H1 (cell line): Measurements from ENCODE around the gene ONECUT3. TPM values are rescaled to one million over a fixed set of nuclear protein-coding genes. Genes with fewer than 3 reads are reported as not detected.

Experiments
- CTCF ChIA-PET: fragments of 300-600 bp; sonication (Branson Sonifier 250); formaldehyde crosslinking; loops from one replicate; lab custom pipeline; 2021; ENCODE audit not compliant: partially characterized antibody; lab: Charles Lee
- POLR2A ChIA-PET: fragments of 300-600 bp; sonication (Branson Sonifier 250); formaldehyde crosslinking; loops from one replicate; lab custom pipeline; 2021; ENCODE audit warnings: inconsistent platforms; ENCODE audit not compliant: partially characterized antibody; lab: Charles Lee
- DNase-seq, 2 experiments: peaks; one replicate each; pipeline versions ENCODE4 v3.0.0 to v3.0.0-alpha.2; 2010 to 2022; ENCODE audit warnings: low spot score in 2 of 2, low read depth in 1 of 2, mixed read lengths in 1 of 2
- FAIRE-seq: peaks from 2 replicates; lab custom pipeline; 2011; peaks lifted over from hg19 to GRCh38; lab: Jason Lieb, UNC
- H2AFZ ChIP-seq: 2 replicates; pipeline ENCODE4 v1.8.1; 2012; ENCODE audit warnings: low read length, inconsistent platforms
- H2AK5ac ChIP-seq: 2 replicates; pipeline ENCODE4 v1.6.1; 2013; ENCODE audit warnings: low read depth, low read length
- H2BK120ac ChIP-seq: replicated peaks from 2 replicates; pipeline ENCODE3; 2013; ENCODE audit warnings: low read depth, low read length, inconsistent platforms
- H2BK12ac ChIP-seq: 2 replicates; pipeline ENCODE4 v1.6.1; 2013; ENCODE audit warnings: low read depth, low read length
- H2BK15ac ChIP-seq: 2 replicates; pipeline ENCODE4 v1.6.1; 2013; ENCODE audit warnings: low read length
- H2BK20ac ChIP-seq: 2 replicates; pipeline ENCODE4 v1.6.1; 2013; ENCODE audit warnings: low read length
- H2BK5ac ChIP-seq: 2 replicates; pipeline ENCODE4 v1.6.1; 2013; ENCODE audit warnings: low read depth, low read length
- H3K14ac ChIP-seq: 2 replicates; pipeline ENCODE4 v1.6.1; 2013; ENCODE audit warnings: inconsistent platforms; ENCODE audit not compliant: insufficient read length
- H3K18ac ChIP-seq: 2 replicates; pipeline ENCODE4 v1.6.1; 2013; ENCODE audit warnings: low read length; ENCODE audit errors: extremely low read depth
- H3K23ac ChIP-seq: 2 replicates; pipeline ENCODE4 v1.6.1; 2013; ENCODE audit warnings: inconsistent platforms; ENCODE audit not compliant: insufficient read length
- H3K23me2 ChIP-seq: 2 replicates; pipeline ENCODE4 v1.6.1; 2013; ENCODE audit warnings: low read depth, low read length
- H3K27ac ChIP-seq: 2 replicates; pipeline ENCODE4 v1.6.1; 2011; ENCODE audit warnings: low read depth, low read length, inconsistent platforms
- H3K27me3 ChIP-seq, 4 experiments: replicated peaks in 1 of 4; 1 replicate in 1 of 4; 2 replicates in 3 of 4; pipeline versions ENCODE4 v1.6.1 to v1.8.1; 2011 to 2013; ENCODE audit warnings: low read length in 3 of 4, mild to moderate bottlenecking in 3 of 4, inconsistent platforms in 2 of 4, mixed read lengths in 2 of 4, moderate library complexity in 1 of 4; ENCODE audit not compliant: control insufficient read depth in 3 of 4, insufficient read depth in 3 of 4; ENCODE audit errors: extremely low read depth in 1 of 4
- H3K36me3 ChIP-seq, 4 experiments: 2 replicates each; pipeline versions ENCODE4 v1.6.1 to v1.8.1; 2011 to 2013; ENCODE audit warnings: mild to moderate bottlenecking in 4 of 4, low read length in 3 of 4, moderate library complexity in 2 of 4, control low read depth in 1 of 4, inconsistent platforms in 1 of 4; ENCODE audit not compliant: insufficient read depth in 4 of 4, control insufficient read depth in 2 of 4
- H3K4ac ChIP-seq: replicated peaks from 2 replicates; pipeline ENCODE3; 2013; ENCODE audit warnings: low read length, low read depth, mixed read lengths, inconsistent platforms; ENCODE audit not compliant: insufficient read length
- H3K4me1 ChIP-seq, 4 experiments: replicated peaks in 1 of 4; 1 replicate in 1 of 4; 2 replicates in 3 of 4; pipeline versions ENCODE4 v1.6.1 to v1.8.1; 2011 to 2013; ENCODE audit warnings: low read length in 3 of 4, inconsistent platforms in 2 of 4, mixed read lengths in 1 of 4; ENCODE audit not compliant: insufficient read depth in 4 of 4, control insufficient read depth in 3 of 4
- H3K4me2 ChIP-seq, 2 experiments: 2 replicates each; pipeline versions ENCODE4 v1.6.1 to v1.8.1; 2011 to 2013; ENCODE audit warnings: low read depth in 2 of 2, low read length in 2 of 2, control low read depth in 1 of 2, inconsistent platforms in 1 of 2, mild to moderate bottlenecking in 1 of 2; ENCODE audit not compliant: insufficient read depth in 1 of 2
- H3K4me3 ChIP-seq, 4 experiments: fragments of 200-600, 300-600 bp in 1 of 4; sonication (generic), shearing (Covaris generic), sonication (Bioruptor Twin) in 1 of 4; 2 replicates each; pipeline versions ENCODE4 v1.5.1 to v1.8.1; 2011 to 2016; ENCODE audit warnings: low read length in 4 of 4, low read depth in 3 of 4, control low read depth in 2 of 4, inconsistent platforms in 2 of 4, mild to moderate bottlenecking in 2 of 4, mixed read lengths in 1 of 4, moderate library complexity in 1 of 4; ENCODE audit not compliant: insufficient read depth in 2 of 4; ENCODE audit errors: extremely low read depth in 1 of 4
- H3K56ac ChIP-seq: replicated peaks from 2 replicates; pipeline ENCODE3; 2013; ENCODE audit warnings: low read depth, mild to moderate bottlenecking, mixed read lengths, low read length, inconsistent platforms; ENCODE audit not compliant: insufficient read length
- H3K79me1 ChIP-seq: 2 replicates; pipeline ENCODE4 v1.6.1; 2013; ENCODE audit warnings: low read depth, low read length, control low read depth
- H3K79me2 ChIP-seq, 2 experiments: 2 replicates each; pipeline versions ENCODE4 v1.6.1 to v1.8.1; 2012 to 2013; ENCODE audit warnings: low read length in 2 of 2, mild to moderate bottlenecking in 2 of 2, inconsistent platforms in 1 of 2; ENCODE audit not compliant: insufficient read depth in 2 of 2, control insufficient read depth in 1 of 2
- H3K9ac ChIP-seq, 4 experiments: replicated peaks in 1 of 4; 1 replicate in 1 of 4; 2 replicates in 3 of 4; pipeline versions ENCODE4 v1.6.1 to v1.8.1; 2011 to 2013; ENCODE audit warnings: low read depth in 3 of 4, low read length in 3 of 4, control low read depth in 2 of 4, mild to moderate bottlenecking in 2 of 4, moderate library complexity in 2 of 4, inconsistent platforms in 1 of 4; ENCODE audit errors: extremely low read depth in 1 of 4
- H3K9me3 ChIP-seq, 2 experiments: 2 replicates each; pipeline versions ENCODE4 v1.6.1 to v1.8.1; 2012 to 2013; ENCODE audit warnings: mild to moderate bottlenecking in 2 of 2, moderate library complexity in 2 of 2, control low read depth in 1 of 2, inconsistent platforms in 1 of 2, low read depth in 1 of 2, low read length in 1 of 2, mixed read lengths in 1 of 2; ENCODE audit not compliant: insufficient read depth in 2 of 2
- H4K20me1 ChIP-seq, 2 experiments: replicated peaks in 1 of 2; 2 replicates each; pipeline versions ENCODE3 to v1.8.1; 2011 to 2013; ENCODE audit warnings: inconsistent platforms in 2 of 2, low read length in 2 of 2, mild to moderate bottlenecking in 1 of 2; ENCODE audit not compliant: insufficient read depth in 2 of 2, control insufficient read depth in 1 of 2
- H4K5ac ChIP-seq: 2 replicates; pipeline ENCODE4 v1.6.1; 2013; ENCODE audit warnings: low read length, low read depth, mixed read lengths, inconsistent platforms; ENCODE audit not compliant: insufficient read length
- H4K8ac ChIP-seq: 2 replicates; pipeline ENCODE4 v1.8.0; 2013; ENCODE audit warnings: mild to moderate bottlenecking, moderate library complexity, low read length, inconsistent platforms; ENCODE audit not compliant: insufficient read depth; ENCODE audit errors: extremely low read depth
- H4K91ac ChIP-seq: replicated peaks from 2 replicates; pipeline ENCODE3; 2013; ENCODE audit warnings: low read length, mixed read lengths, inconsistent platforms; ENCODE audit not compliant: insufficient read length
- RAD21 ChIP-seq, 2 experiments: IDR thresholded peaks in 1 of 2; conservative IDR thresholded peaks in 1 of 2; 2 replicates each; pipeline ENCODE4 v1.6.1; 2011; ENCODE audit warnings: low read depth in 2 of 2, low read length in 2 of 2, improper control_type of control experiment in 1 of 2, inconsistent platforms in 1 of 2, mild to moderate bottlenecking in 1 of 2, moderate library complexity in 1 of 2
- WGBS, 2 experiments: shearing (Covaris generic) in 1 of 2; methylation state at CpG; one replicate each; pipeline versions ENCODE4 v1.1.6 to v1.1.7; 2013 to 2015; ENCODE audit warnings: low lambda C conversion rate in 2 of 2, mixed read lengths in 2 of 2, inconsistent platforms in 1 of 2, low coverage in 1 of 2, missing lambda C conversion rate in 1 of 2; ENCODE audit not compliant: insufficient replicate concordance in 2 of 2, insufficient coverage in 1 of 2, insufficient read length in 1 of 2; ENCODE audit errors: extremely low coverage in 1 of 2, missing lambda C conversion rate in 1 of 2; 5-methylcytosine and 5-hydroxymethylcytosine counted together
- polyA plus RNA-seq, 7 experiments: library from polyadenylated mRNA; depleted of rRNA in 3 of 7; stranded (reverse) in 5 of 7; unstranded in 2 of 7; fragments of >200 nt in 5 of 7; fragments of 200-250 nt in 2 of 7; gene quantifications; 1 replicate in 5 of 7; 2 replicates in 1 of 7; 4 replicates in 1 of 7; pipeline versions ENCODE4 v1.2.1 to v1.2.3, GENCODE V29; 2011 to 2013; ENCODE audit warnings: missing spikeins in 2 of 7, mixed read lengths in 2 of 7
- total RNA-seq: library from RNA; stranded (reverse); fragmentation: NEBNext Ultra II Directional; extraction: Animal tissue kit (Norgen Biotek cat#: 25700); gene quantifications from 2 replicates; pipeline ENCODE4 v1.2.1, GENCODE V29; 2021
- TF ChIP-seq, protein P1 (sequence below), 3 experiments: IDR thresholded peaks; 1 replicate in 2 of 3; 2 replicates in 1 of 3; pipeline versions ENCODE4 v1.5.1 to v1.6.1; 2011; ENCODE audit warnings: low read length in 3 of 3, mild to moderate bottlenecking in 3 of 3, inconsistent platforms in 2 of 3, low read depth in 1 of 3, moderate library complexity in 1 of 3; ENCODE audit not compliant: insufficient read depth in 1 of 3; ENCODE audit errors: control extremely low read depth in 1 of 3

The ONECUT3 gene
- total and polyA plus RNA-seq, 2 of the 8 experiments (the other 6 are each of a cell fraction or from before 2014, with no cell fraction given): not detected

DNA sequence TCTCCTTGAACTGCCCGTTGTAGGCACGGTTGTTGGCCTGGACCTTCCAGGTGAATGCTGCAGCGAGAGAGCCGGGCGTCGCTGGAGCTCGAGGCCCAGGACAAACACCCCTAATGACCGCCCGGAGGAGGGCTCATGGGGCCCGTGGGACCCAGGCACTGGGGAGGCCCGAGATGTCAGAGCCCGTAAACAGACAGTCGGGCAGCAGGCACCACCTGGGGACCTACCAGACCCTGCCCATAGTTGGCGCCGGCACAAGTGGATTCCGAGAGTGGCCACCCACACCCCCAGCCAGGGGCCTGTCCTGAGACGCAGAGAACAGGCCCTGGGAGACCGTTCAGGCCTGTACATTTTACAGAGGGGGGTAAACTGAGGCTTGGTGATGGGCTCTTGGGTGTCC is 56.4 kb downstream of the ONECUT3 start:
- no peak overlapping the region for H3K56ac ChIP-seq
- peaks cover 2% of the 10 kb centered on the region for H3K23me2 ChIP-seq
- DNase-seq (no peak), FAIRE-seq (no peak)
- H3K79me2 ChIP-seq: no peaks in the 10 kb centered on the region
- H3K79me1 ChIP-seq: no peaks in the 10 kb centered on the region; the same call in 1 of the 2 replicates
- H4K8ac ChIP-seq: no peak overlapping the region
- no peak overlapping the region for H3K9ac ChIP-seq
- no peak overlapping the region for H3K27ac ChIP-seq
- CTCF ChIA-PET: interaction anchor here (0.7 to 6.2 kb wide), 6 partner anchors 9 to 43 kb away, joined by 3 to 73 read pairs (median 3); no protein-coding TSS in a partner anchor
- H3K23ac ChIP-seq: no peak overlapping the region
- H4K5ac ChIP-seq: no peak overlapping the region
- no peak overlapping the region for H2BK15ac ChIP-seq
- H3K9me3 ChIP-seq: no peaks in the 10 kb centered on the region
- H2AK5ac ChIP-seq: no peak overlapping the region
- peaks cover 0 to 3% (median 0%) of the 10 kb centered on the region in 4 experiments; a peak in 3 of 7 replicates for H3K27me3 ChIP-seq
- no peak overlapping the region for H2AFZ ChIP-seq
- no peak overlapping the region for H2BK5ac ChIP-seq
- POLR2A ChIA-PET: interaction anchor here (0.5 kb wide), 1 partner anchor 11 kb away, joined by 3 read pairs; no protein-coding TSS in a partner anchor
- no peak overlapping the region for H2BK20ac ChIP-seq
- H3K18ac ChIP-seq: no peak overlapping the region
- H3K4me1 ChIP-seq: peaks cover 0 to 2% (median 0%) of the 10 kb centered on the region in 4 experiments; a peak in 3 of 7 replicates
- no peak overlapping the region for H3K14ac ChIP-seq
- no peak; a peak in 1 of 4 replicates for TF ChIP-seq RAD21 (IDR thresholded peaks at IDR 0.05 in 1 of 2, conservative IDR thresholded peaks at IDR 0.05 in 1 of 2; ENCODE audit: low read depth in 2 of 2, low read length in 2 of 2)
- TF ChIP-seq, protein P1, sequence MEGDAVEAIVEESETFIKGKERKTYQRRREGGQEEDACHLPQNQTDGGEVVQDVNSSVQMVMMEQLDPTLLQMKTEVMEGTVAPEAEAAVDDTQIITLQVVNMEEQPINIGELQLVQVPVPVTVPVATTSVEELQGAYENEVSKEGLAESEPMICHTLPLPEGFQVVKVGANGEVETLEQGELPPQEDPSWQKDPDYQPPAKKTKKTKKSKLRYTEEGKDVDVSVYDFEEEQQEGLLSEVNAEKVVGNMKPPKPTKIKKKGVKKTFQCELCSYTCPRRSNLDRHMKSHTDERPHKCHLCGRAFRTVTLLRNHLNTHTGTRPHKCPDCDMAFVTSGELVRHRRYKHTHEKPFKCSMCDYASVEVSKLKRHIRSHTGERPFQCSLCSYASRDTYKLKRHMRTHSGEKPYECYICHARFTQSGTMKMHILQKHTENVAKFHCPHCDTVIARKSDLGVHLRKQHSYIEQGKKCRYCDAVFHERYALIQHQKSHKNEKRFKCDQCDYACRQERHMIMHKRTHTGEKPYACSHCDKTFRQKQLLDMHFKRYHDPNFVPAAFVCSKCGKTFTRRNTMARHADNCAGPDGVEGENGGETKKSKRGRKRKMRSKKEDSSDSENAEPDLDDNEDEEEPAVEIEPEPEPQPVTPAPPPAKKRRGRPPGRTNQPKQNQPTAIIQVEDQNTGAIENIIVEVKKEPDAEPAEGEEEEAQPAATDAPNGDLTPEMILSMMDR (IDR thresholded peaks at IDR 0.05; ENCODE audit: control extremely low read depth in 1 of 3, insufficient read depth in 1 of 3, low read depth in 1 of 3, low read length in 3 of 3): peak in 2 of 3 experiments; percentile 18 to 27; a peak in 2 of 4 replicates
- TF ChIP-seq, all 59 proteins: peak for 1
- Histone ChIP-seq H4K20me1 (no peaks in the 10 kb centered on the region), H2BK12ac (no peak overlapping the region), H3K4ac (no peak overlapping the region), H2BK120ac (no peak overlapping the region), H4K91ac (no peak overlapping the region), H3K36me3 (no peaks in the 10 kb centered on the region), H3K4me3 (no peak overlapping the region), H3K4me2 (no peak overlapping the region)
- WGBS, 2 experiments: 89% methylated on average over 16 of the region's 18 CpGs; no CpG with 5 or more reads in 1 of the 2 experiments
